ENCODE data around the gene COL28A1. TPM values are rescaled to one million over a fixed set of nuclear protein-coding genes. Genes with fewer than 3 reads are reported as not detected.

Gene COL28A1
- total RNA-seq, 1 experiment from 2014 or later: 2.2 TPM

GRCh38 chr7:7521259-7521658 lies 14.4 kb downstream of the COL28A1 start:
- no peaks in the 10 kb centered on the region for H3F3A ChIP-seq (ENCODE audit: insufficient read depth, low read depth)
- H2AFZ ChIP-seq: no peak overlapping the region
- intact Hi-C loops (cut with micrococcal nuclease; ENCODE audit: unreplicated experiment): no loop called here
- no peak overlapping the region for H3K4me3 ChIP-seq
- no peak overlapping the region for H3K4me2 ChIP-seq
- no peak overlapping the region for H3K27ac ChIP-seq
- POLR2A ChIA-PET (ENCODE audit: unreplicated experiment): no interaction called here
- no peaks in the 10 kb centered on the region for H3K27me3 ChIP-seq (ENCODE audit: insufficient read depth, low read depth)
- no peaks in the 10 kb centered on the region for H3K4me1 ChIP-seq (replicated peaks; ENCODE audit: insufficient read depth)
- no peaks in the 10 kb centered on the region for H3K9me3 ChIP-seq (ENCODE audit: insufficient read depth, low read depth)
- BruUV-seq (replicated peaks): no TSS peak
- no peaks in the 10 kb centered on the region for H3K36me3 ChIP-seq (ENCODE audit: low read depth)
- TF ChIP-seq EZH2 (IDR thresholded peaks at IDR 0.05; ENCODE audit: low read depth): no peak
- TF ChIP-seq CTCF (conservative IDR thresholded peaks at IDR 0.05): no peak
- no peaks in the 10 kb centered on the region for H3K79me2 ChIP-seq (ENCODE audit: low read depth)
- no peak for DNase-seq
- no peaks in the 10 kb centered on the region for H3K9me2 ChIP-seq (ENCODE audit: insufficient read depth)
- H4K20me1 ChIP-seq (ENCODE audit: insufficient read depth): no peaks in the 10 kb centered on the region
- CTCF ChIA-PET: no interaction called here

GRCh38 chr7:7519528-7519927 lies 16.1 kb downstream of the COL28A1 start:
- Histone ChIP-seq H3K4me2 (no peak overlapping the region), H3K4me3 (no peak overlapping the region), H2AFZ (no peak overlapping the region), H3K79me2 (ENCODE audit: low read depth) (no peaks in the 10 kb centered on the region), H4K20me1 (ENCODE audit: insufficient read depth) (no peaks in the 10 kb centered on the region), H3F3A (ENCODE audit: insufficient read depth, low read depth) (no peaks in the 10 kb centered on the region), H3K27me3 (ENCODE audit: insufficient read depth, low read depth) (no peaks in the 10 kb centered on the region), H3K4me1 (replicated peaks; ENCODE audit: insufficient read depth) (no peaks in the 10 kb centered on the region), H3K36me3 (ENCODE audit: low read depth) (no peaks in the 10 kb centered on the region), H3K9me3 (ENCODE audit: insufficient read depth, low read depth) (no peaks in the 10 kb centered on the region), H3K27ac (no peak overlapping the region), H3K9me2 (ENCODE audit: insufficient read depth) (no peaks in the 10 kb centered on the region)
- no TSS peak for BruUV-seq (replicated peaks)
- POLR2A ChIA-PET (ENCODE audit: unreplicated experiment): no interaction called here
- TF ChIP-seq EZH2 (IDR thresholded peaks at IDR 0.05; ENCODE audit: low read depth) (no peak), CTCF (conservative IDR thresholded peaks at IDR 0.05) (no peak)
- intact Hi-C loops (cut with micrococcal nuclease; ENCODE audit: unreplicated experiment): no loop called here
- CTCF ChIA-PET: no interaction called here
- DNase-seq: no peak

- H3K27ac ChIP-seq: no peak overlapping the region
- no peaks in the 10 kb centered on the region for H3K79me2 ChIP-seq (ENCODE audit: low read depth)
- BruUV-seq (replicated peaks): no TSS peak
- no peaks in the 10 kb centered on the region for H3K27me3 ChIP-seq (ENCODE audit: insufficient read depth, low read depth)
- DNase-seq: no peak
- H4K20me1 ChIP-seq (ENCODE audit: insufficient read depth): no peaks in the 10 kb centered on the region
- H3K9me2 ChIP-seq (ENCODE audit: insufficient read depth): no peaks in the 10 kb centered on the region
- no peaks in the 10 kb centered on the region for H3K36me3 ChIP-seq (ENCODE audit: low read depth)
- no peak overlapping the region for H3K4me3 ChIP-seq
- TF ChIP-seq EZH2 (IDR thresholded peaks at IDR 0.05; ENCODE audit: low read depth) (no peak), CTCF (conservative IDR thresholded peaks at IDR 0.05) (no peak)
- CTCF ChIA-PET: no interaction called here
- no peaks in the 10 kb centered on the region for H3K4me1 ChIP-seq (replicated peaks; ENCODE audit: insufficient read depth)
- no peaks in the 10 kb centered on the region for H3K9me3 ChIP-seq (ENCODE audit: insufficient read depth, low read depth)
- H2AFZ ChIP-seq: no peak overlapping the region
- POLR2A ChIA-PET (ENCODE audit: unreplicated experiment): no interaction called here
- H3K4me2 ChIP-seq: no peak overlapping the region
- intact Hi-C loops (cut with micrococcal nuclease; ENCODE audit: unreplicated experiment): no loop called here
- H3F3A ChIP-seq (ENCODE audit: insufficient read depth, low read depth): no peaks in the 10 kb centered on the region
Measured at GRCh38 chr7:7519056-7519455, 16.6 kb downstream of the COL28A1 start.
